NCI-H2171 treated with DMSO at 0.1 percent for 48 hours (cell line): ENCODE data around the gene ADGRE3.
A peak's percentile ranks its signal among the peaks of the same experiment; 100 is the strongest.
"Not testable (repeated sequence)": the region's sequence is repeated elsewhere in the genome, so short reads cannot be mapped to it uniquely, and the experiment has no call there.

Source experiments
- DNase-seq: peaks from one replicate; lab custom pipeline; 2025; lab: John Stamatoyannopoulos, UW

The ADGRE3 gene

DNA sequence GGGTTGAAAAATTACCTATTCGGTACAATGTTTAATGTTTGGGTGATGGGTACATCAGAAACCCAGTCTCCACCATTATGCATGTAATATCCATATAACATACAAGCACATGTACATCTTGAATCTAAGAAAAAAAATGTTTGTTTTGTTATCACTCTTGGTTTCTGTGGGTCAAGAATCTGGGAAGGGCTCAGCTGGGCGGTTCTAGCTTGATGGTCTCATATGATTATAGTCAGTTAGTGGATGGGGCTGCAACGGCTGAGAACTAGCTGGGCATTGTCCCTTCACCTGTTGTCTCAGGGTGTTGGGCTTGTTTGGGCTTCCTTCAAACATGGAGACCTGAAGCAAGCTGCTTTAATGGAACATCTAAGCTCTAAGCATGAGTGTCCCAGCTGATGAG is 4.7 kb downstream of the ADGRE3 start:
- DNase-seq = no peak

- no peak for DNase-seq
These were observed 13.2 kb downstream of the ADGRE3 start for GRCh38 chr19:14661372-14661924.

GRCh38 chr19:14659874-14660489 is 14.7 kb downstream of the ADGRE3 start:
- no peak for DNase-seq

DNA sequence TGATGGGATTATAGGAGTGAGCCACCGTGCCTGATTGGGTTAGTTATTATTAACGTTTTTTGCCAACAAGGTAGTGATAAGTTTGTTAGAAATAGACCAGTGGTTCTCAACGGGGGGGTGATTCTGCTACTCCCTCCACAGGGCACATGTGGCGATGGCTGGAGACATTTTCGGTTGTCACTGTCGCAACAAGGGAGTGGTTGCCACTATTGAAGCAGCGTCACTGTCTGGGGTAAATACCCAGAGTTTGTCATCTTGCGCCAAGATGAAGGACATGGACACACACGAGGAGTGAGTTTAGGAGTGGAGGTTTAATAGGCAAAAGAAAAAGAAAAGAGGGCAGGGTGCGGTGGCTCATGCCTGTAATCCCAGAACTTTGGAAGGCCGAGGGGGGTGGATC is 18.9 kb downstream of the ADGRE3 start:
- DNase-seq = no peak

DNA sequence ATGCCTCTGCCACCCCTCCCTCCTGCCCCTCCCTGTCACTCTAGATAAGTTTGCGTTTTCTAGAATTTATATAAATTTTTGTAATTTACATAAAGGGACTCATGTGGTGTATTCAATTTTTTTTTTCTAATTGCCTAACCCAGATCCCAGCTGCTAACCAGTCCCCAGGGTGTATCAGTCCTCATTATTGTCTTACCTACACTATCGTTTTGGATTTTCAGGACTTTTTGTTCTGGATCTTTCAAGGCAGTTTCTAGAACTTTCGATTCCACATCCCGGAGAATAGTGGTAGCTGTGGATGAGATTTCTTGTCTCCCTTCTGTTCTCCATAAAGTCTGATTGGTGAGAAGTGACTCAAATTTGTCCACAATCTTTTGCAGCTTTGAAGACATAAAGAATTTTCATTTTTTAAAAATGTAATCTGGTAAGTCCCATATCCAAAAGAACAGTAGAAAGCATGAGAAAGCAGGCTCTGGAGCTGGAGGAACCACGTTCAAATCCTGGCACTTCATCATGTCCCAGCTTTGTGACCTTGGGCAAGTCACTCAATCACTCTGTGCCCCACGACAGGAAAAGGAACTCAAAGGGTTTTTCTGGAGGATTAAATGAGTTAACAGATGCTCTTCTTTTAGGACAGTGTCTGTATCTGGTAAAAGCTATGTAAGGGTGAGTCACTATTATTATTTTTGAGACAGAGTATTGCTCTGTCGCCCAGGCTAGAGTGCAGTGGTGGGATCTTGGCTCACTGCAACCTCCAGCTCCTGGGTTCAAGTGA is 19.7 kb downstream of the ADGRE3 start:
- DNase-seq = no peak

DNA sequence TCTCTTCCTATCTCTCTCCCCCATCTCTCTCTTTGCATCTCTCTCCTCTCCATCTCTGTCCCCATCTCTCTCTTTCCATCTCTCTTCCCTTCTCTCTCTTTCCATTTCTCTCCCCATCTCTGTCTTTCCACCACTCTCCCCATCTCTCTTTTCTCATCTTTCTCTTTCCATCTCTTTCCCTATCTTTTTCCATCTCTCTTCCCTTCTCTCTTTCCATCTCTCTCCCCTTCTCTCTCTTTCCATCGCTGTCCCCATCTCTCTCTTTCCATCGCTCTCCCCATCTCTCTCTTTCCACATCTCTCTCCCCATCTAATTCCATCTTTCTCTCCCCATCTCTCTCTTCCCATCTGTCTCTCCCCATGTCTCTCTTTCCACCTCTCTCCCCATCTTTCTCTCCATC is 24.5 kb downstream of the ADGRE3 start:
- DNase-seq = no peak

DNA sequence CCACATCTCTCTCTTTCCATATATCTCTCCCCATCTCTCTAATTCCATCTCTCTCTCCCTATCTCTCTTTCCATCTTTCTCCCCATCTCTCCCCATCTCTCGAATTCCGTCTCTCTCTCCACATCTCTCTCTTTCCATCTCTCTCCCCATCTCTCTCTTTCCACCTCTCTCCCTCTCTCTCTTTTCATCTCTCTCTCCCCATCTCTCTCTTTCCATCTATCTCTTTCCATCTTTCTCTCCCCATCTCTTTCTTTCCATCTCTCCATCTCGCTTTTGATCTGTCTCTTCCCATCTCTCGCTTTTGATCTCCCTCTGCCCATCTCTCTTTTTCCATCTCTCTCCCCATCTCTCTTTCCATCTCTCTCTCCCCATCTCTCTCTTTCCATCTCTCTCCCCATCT is 25.6 kb downstream of the ADGRE3 start:
- no peak for DNase-seq

DNA sequence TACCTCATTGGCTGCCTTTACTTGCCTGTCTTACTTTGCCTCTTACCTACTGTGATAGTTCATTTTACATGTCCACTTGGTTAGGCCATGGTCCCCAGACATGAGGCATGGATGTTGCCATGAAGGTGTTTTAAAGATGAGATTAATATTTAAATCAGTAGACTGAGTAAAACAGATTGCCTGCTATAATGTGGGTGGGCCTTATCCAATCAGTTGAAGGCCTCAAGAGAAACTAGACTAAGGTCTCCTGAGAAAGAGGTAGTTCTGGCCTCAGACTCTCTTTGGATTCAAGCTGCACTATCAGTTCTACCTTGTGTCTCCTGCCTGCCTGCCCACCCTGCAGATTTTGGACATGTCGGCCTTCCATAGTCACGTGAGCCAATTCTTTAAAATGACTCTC is 26.1 kb downstream of the ADGRE3 start:
- DNase-seq = no peak

DNA sequence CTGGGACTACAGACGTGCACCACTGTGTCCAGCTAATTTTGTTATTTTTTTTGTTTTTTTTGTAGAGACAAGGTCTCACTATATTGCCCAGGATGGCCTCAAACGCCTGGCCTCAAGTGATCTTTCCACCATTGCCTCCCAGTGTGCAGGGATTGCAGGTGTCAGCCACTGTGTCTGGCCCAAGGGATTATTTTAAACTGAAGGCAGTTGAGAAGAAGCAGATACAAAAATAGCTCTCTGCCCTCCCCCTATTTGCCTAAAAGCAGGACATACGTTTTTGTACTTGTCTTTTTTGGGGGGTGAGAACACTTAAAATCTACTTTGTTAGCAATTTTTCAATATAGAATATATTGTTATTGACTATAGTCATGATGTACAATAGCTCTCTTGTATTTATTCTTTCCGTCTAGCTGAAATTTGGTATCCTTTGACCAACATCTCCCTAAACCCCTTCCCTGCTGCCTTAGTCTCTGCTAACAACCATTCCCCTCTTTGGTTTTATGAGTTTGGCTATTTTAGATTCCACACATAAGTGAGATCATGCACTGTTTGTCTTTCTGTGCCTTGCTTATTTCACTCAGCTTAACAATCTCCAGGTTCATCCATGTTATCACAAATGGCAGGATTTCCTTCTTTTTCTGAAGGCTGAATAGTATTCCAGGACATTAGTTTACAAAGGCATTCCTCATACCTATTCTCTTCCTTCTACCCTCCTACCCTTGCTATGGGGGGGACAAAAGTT is 34.9 kb downstream of the ADGRE3 start:
- DNase-seq = no peak

GRCh38 chr19:14632286-14632685 is 42.4 kb downstream of the ADGRE3 start:
- peak; percentile 37 for DNase-seq

- DNase-seq = no peak
These were observed 45.1 kb downstream of the ADGRE3 start for GRCh38 chr19:14629557-14629956.

DNA sequence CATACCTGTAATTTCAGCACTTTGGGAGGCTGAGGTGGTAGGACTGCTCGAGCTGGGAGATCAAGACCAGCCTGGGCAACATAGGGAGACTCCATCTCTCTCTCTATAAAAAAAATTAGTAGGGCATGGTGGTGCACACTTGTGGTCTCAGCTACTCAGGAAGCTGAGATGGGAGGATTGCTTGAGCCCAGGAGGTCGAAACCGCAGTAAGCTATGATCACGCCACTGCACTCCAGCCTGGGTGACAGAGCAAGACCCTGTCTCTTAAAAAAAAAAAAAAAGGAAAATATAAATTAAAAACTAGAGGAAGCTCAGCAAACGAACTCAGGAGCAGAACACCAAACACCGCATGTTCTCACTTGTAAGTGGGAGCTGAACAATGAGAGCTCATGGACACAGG is 50.2 kb downstream of the ADGRE3 start:
- not testable (repeated sequence) for DNase-seq

- DNase-seq = no peak
These were observed 55.2 kb downstream of the ADGRE3 start for GRCh38 chr19:14619404-14619803.

- no peak for DNase-seq
These were observed 58.2 kb downstream of the ADGRE3 start for GRCh38 chr19:14616407-14616806.

DNA sequence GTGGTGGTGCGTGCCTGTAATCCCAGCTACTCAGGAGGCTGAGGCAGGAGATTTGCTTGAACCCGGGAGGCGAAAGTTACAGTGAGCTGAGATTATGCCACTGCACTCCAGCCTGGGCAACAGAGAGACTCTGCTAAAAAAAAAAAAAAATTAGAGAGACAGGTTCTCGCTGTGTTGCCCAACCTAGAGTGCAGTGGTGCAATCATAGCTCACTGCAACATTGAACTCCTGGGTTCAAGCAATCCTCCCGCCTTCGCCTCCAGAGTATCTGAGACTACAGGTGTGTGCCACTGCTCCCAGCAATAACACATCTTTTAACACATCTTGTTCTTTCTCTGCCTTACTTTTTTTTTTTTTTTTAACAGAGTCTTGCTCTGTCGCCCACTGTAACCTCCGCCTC is 59.0 kb downstream of the ADGRE3 start:
- DNase-seq = no peak

- no peak for DNase-seq
These were observed 60.6 kb downstream of the ADGRE3 start for GRCh38 chr19:14614099-14614412.

DNA sequence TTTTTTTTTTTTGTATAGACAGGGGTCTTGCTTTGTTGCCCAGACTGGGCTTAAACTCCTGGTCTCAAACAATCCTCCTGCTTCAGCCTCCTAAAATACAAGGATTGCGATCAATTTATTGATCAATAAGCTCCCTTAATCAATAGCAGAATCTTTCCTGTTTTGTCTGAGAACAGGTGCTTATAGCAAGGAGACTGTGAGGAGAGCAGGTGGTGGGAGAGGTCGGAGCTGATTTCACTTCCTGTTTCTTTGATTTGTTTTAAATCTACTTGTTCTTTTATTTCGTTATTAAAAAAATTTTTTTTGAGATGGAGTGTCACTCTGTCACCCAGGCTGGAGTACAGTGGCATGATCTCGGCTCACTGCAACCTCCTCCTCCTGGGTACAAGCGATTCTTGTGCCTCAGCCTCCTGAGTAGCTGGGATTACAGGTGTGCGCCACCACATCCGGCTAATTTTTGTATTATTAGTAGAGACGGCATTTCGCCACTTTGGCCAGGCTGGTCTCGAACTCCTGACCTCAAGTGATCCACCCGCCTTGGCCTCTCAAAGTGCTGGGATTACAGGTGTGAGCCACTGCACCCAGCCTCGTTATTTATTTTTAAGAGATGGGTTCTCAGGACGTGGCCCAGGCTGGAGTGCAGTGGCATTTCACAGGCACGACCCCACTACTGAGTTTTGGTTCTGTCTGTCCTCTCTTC is 61.1 kb downstream of the ADGRE3 start:
- not testable (repeated sequence) for DNase-seq

DNA sequence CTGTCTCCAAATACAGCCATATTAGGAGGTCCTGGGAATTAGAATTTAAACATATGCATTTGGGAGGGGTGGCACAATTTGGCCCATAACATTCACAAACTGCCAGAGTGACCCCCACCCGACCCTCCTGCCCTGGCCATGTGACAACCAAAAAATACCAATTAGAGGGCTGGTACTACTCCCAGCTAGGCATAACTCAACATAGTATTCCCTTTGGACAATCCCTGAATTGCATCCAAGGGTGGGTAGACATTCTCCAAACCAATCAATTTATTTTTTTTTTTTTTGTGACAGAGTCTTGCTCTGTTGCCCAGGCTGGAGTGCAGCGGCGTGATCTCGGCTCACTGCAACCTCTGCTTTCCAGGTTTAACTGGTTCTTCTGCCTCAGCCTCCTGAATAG is 62.0 kb downstream of the ADGRE3 start:
- no peak for DNase-seq

DNA sequence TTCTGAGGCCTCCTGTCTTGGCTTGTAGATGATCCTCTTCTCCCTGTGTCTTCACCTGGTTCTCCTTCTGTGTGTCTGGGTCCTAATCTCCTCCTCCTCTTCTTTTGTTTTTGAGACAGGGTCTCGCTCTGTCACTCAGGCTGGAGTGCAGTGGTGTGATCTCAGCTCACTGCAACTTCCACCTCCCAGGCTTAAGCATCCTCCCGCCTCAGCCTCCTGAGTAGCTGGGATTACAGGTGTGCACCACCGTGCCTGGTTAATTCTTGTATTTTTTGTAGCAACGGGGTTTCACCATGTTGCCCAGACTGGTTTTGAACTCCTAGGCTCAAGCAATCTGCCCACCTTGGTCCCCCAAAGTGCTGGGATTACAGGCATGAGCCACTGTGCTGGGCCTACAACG is 62.4 kb downstream of the ADGRE3 start:
- DNase-seq = not testable (repeated sequence)

- no peak for DNase-seq
These were observed 63.6 kb downstream of the ADGRE3 start for GRCh38 chr19:14611051-14611450.

DNA sequence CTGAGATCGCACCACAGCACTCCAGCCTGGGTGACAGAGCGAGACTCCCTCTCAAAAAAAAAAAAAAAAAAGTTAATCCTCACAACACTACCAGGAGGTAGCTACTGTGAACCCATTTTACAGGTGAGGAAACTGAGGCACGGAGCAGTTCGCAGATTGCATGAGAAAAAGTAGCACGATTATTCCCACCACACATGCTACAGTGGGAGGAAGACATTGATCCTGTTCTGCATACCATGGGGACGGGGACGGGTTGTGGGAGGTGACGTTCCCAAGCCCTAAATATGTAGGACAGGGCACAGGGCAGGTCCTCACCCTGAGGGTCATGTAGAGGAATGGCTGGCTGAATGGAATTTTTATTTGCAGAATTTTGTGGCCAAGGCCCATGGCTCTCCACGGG is 68.0 kb downstream of the ADGRE3 start:
- DNase-seq = no peak

- DNase-seq = no peak
These were observed 70.7 kb downstream of the ADGRE3 start for GRCh38 chr19:14603990-14604387.
